ENCODE results near the gene PHOSPHO1.

The PHOSPHO1 gene

GRCh38 chr17:49241692-49242397, 11.3 kb upstream of the PHOSPHO1 start:
- DNase-seq: no peak

GRCh38 chr17:49241040-49241439, 10.5 kb upstream of the PHOSPHO1 start:
- no peak for DNase-seq

GRCh38 chr17:49240619-49241018, 10.0 kb upstream of the PHOSPHO1 start:
- no peak for DNase-seq

GRCh38 chr17:49239963-49240362, 9.4 kb upstream of the PHOSPHO1 start:
- no peak for DNase-seq

- DNase-seq: no peak
These were observed 5.3 kb upstream of the PHOSPHO1 start for GRCh38 chr17:49235896-49236295.

- DNase-seq: no peak
These were observed 4.0 kb upstream of the PHOSPHO1 start for GRCh38 chr17:49234509-49235080.

GRCh38 chr17:49231563-49231894, 942 bp upstream of the PHOSPHO1 start:
- no peak for DNase-seq

- DNase-seq: no peak
These were observed 584 bp downstream of the PHOSPHO1 start for GRCh38 chr17:49229805-49230600.

- DNase-seq: no peak
These were observed 1.3 kb downstream of the PHOSPHO1 start for GRCh38 chr17:49229076-49229804.

- DNase-seq: peak; percentile 79
These were observed 2.9 kb downstream of the PHOSPHO1 start for GRCh38 chr17:49227436-49228261.

- no peak for DNase-seq
These were observed 3.7 kb downstream of the PHOSPHO1 start for GRCh38 chr17:49226771-49227435.

- no peak for DNase-seq
These were observed 4.9 kb downstream of the PHOSPHO1 start for GRCh38 chr17:49225554-49226236.

- no peak for DNase-seq
These were observed 5.6 kb downstream of the PHOSPHO1 start for GRCh38 chr17:49224997-49225337.

- peak; percentile 62 for DNase-seq
These were observed 6.2 kb downstream of the PHOSPHO1 start for GRCh38 chr17:49224198-49224996.

GRCh38 chr17:49223517-49224197, 6.9 kb downstream of the PHOSPHO1 start:
- peak; percentile 69 for DNase-seq

GRCh38 chr17:49223168-49223516, 7.4 kb downstream of the PHOSPHO1 start:
- DNase-seq: no peak

GRCh38 chr17:49219987-49220386, 10.6 kb downstream of the PHOSPHO1 start:
- no peak for DNase-seq

GRCh38 chr17:49218941-49219913, 11.4 kb downstream of the PHOSPHO1 start:
- peak; percentile 76 for DNase-seq

All from CD4-positive, alpha-beta T cell treated with Interleukin-21 for 1 hour (primary cell).